Parathyroid adenoma (tissue), 2 donors: ENCODE results near the gene ACP4.
"Not testable (repeated sequence)": the region's sequence is repeated elsewhere in the genome, so short reads cannot be mapped to it uniquely, and the experiment has no call there.

ENCODE experiments used
- H2AFZ ChIP-seq: fragments of 300-600 bp; sonication (generic); one replicate; pipeline ENCODE4 v1.7.0; 2017; ENCODE audit warnings: antibody characterized with exemption, mild to moderate bottlenecking
- H3K27ac ChIP-seq: fragments of 300-600 bp; sonication (generic); one replicate; pipeline ENCODE4 v1.7.0; 2017
- H3K27me3 ChIP-seq: fragments of 300-600 bp; sonication (generic); one replicate; pipeline ENCODE4 v1.7.0; 2017; ENCODE audit warnings: low read length; ENCODE audit not compliant: control insufficient read depth, insufficient read depth
- H3K36me3 ChIP-seq: fragments of 300-600 bp; sonication (generic); one replicate; pipeline ENCODE4 v1.7.0; 2017; ENCODE audit warnings: low read length; ENCODE audit not compliant: control insufficient read depth, insufficient read depth
- H3K4me1 ChIP-seq: fragments of 300-600 bp; sonication (generic); one replicate; pipeline ENCODE4 v1.7.0; 2017; ENCODE audit warnings: control low read depth
- H3K4me2 ChIP-seq: fragments of 300-600 bp; sonication (generic); one replicate; pipeline ENCODE4 v1.7.0; 2017; ENCODE audit warnings: low read length
- H3K4me3 ChIP-seq: fragments of 300-600 bp; sonication (generic); one replicate; pipeline ENCODE4 v1.7.0; 2017; ENCODE audit warnings: low read depth, low read length
- H3K79me2 ChIP-seq: fragments of 300-600 bp; sonication (generic); one replicate; pipeline ENCODE4 v1.7.0; 2017; ENCODE audit warnings: control low read depth
- H3K9ac ChIP-seq: fragments of 300-600 bp; sonication (generic); one replicate; pipeline ENCODE4 v1.7.0; 2017; ENCODE audit warnings: mild to moderate bottlenecking
- H3K9me3 ChIP-seq: fragments of 300-600 bp; sonication (generic); one replicate; pipeline ENCODE4 v1.7.0; 2017; ENCODE audit warnings: low read length; ENCODE audit not compliant: control insufficient read depth
- CTCF ChIP-seq: fragments of 300-600 bp; sonication (generic); IDR thresholded peaks from one replicate; pipeline ENCODE4 v1.7.0; 2017; ENCODE audit warnings: antibody characterized with exemption, mild to moderate bottlenecking
- donor health status: primary hyperparathyroidism.

ACP4 gene

DNA sequence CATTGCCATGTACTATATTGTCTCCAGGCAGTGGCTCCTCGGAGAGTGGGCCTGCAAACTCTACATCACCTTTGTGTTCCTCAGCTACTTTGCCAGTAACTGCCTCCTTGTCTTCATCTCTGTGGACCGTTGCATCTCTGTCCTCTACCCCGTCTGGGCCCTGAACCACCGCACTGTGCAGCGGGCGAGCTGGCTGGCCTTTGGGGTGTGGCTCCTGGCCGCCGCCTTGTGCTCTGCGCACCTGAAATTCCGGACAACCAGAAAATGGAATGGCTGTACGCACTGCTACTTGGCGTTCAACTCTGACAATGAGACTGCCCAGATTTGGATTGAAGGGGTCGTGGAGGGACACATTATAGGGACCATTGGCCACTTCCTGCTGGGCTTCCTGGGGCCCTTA, 19.3 kb upstream of the ACP4 start:
- Histone ChIP-seq H3K4me2 (no peak overlapping the region), H3K27ac (no peak overlapping the region), H2AFZ (no peak overlapping the region), H3K9me3 (no peaks in the 10 kb centered on the region), H3K4me1 (no peaks in the 10 kb centered on the region), H3K79me2 (no peaks in the 10 kb centered on the region), H3K9ac (no peak overlapping the region), H3K4me3 (no peak overlapping the region), H3K27me3 (no peaks in the 10 kb centered on the region), H3K36me3 (no peaks in the 10 kb centered on the region)
- TF ChIP-seq CTCF, result no peak

GRCh38 chr19:50772476-50772875, 17.7 kb upstream of the ACP4 start:
- TF ChIP-seq CTCF, result no peak
- Histone ChIP-seq H3K27me3 (no peaks in the 10 kb centered on the region), H3K9ac (no peak overlapping the region)

GRCh38 chr19:50772912-50773311, 17.3 kb upstream of the ACP4 start:
- not testable (repeated sequence) for H2AFZ ChIP-seq, H3K79me2 ChIP-seq, H3K4me1 ChIP-seq, H3K27me3 ChIP-seq, H3K4me2 ChIP-seq, H3K4me3 ChIP-seq, H3K9ac ChIP-seq, H3K27ac ChIP-seq, H3K36me3 ChIP-seq, H3K9me3 ChIP-seq

More at GRCh38 chr19:50772476-50772875, 17.7 kb upstream of the ACP4 start:
- H3K27ac ChIP-seq, result no peak overlapping the region
- H3K4me1 ChIP-seq, result no peaks in the 10 kb centered on the region
- H3K79me2 ChIP-seq, result no peaks in the 10 kb centered on the region
- H3K4me2 ChIP-seq, result no peak overlapping the region
- H2AFZ ChIP-seq, result no peak overlapping the region
- H3K9me3 ChIP-seq, result no peaks in the 10 kb centered on the region
- H3K4me3 ChIP-seq, result no peak overlapping the region
- no peaks in the 10 kb centered on the region for H3K36me3 ChIP-seq

DNA sequence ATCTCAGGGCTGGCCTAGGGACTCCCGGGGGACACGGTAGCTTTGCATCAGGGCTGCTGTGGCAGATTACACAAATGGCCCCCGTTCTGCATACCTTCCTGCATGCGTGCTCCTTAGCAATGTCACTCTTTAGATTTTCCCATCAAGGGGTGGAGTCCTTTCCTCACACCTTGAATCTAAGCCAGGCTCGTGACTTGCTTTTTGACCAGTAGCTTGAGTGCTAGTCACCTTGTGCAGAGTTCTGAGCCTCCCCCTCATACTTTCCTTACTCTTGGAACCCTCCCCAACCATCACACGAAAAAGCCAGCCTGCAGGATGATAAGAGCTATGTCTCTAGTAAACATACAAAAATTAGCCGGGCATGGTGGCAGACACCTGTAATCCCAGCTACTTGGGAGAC, 16.8 kb upstream of the ACP4 start:
- not testable (repeated sequence) for H3K27ac ChIP-seq, H3K27me3 ChIP-seq, H3K4me2 ChIP-seq

DNA sequence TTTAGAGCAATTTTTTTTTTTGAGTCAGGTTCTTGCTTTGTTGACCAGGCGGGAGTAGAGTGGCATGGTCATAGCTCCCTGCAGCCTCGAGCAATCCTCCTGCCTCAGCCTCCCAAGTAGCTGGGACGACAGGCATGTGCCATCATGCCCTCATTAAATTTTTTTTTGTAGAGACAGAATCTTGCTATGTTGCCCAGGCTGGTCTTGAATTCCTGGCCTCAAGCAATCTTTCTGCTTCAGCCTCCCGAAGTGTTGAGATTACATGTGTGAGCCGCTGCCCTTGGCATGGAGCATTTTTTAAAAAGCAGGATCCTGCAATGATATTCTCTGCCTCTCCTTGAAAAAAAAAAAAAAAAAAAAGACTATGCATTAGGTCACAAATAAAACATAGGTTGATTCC, 14.1 kb upstream of the ACP4 start:
- no peaks in the 10 kb centered on the region for H3K79me2 ChIP-seq
- H3K27ac ChIP-seq, result no peak overlapping the region
- no peaks in the 10 kb centered on the region for H3K27me3 ChIP-seq

More for the DNA sequence above, 16.8 kb upstream of the ACP4 start:
- H2AFZ ChIP-seq, H3K79me2 ChIP-seq, H3K36me3 ChIP-seq, H3K4me3 ChIP-seq, H3K4me1 ChIP-seq, H3K9me3 ChIP-seq, H3K9ac ChIP-seq: not testable (repeated sequence)

More for the DNA sequence above, 14.1 kb upstream of the ACP4 start:
- no peaks in the 10 kb centered on the region for H3K9me3 ChIP-seq
- H3K9ac ChIP-seq, result no peak overlapping the region
- no peak for TF ChIP-seq CTCF
- no peaks in the 10 kb centered on the region for H3K36me3 ChIP-seq
- H2AFZ ChIP-seq, result no peak overlapping the region
- H3K4me3 ChIP-seq, result no peak overlapping the region
- H3K4me1 ChIP-seq, result no peaks in the 10 kb centered on the region
- no peak overlapping the region for H3K4me2 ChIP-seq
